HG03521 (cell line): ENCODE data around the gene PTGER1.

Experiments used
- ATAC-seq: cut with Tn5 transposase; IDR thresholded peaks from one replicate; pipeline ENCODE4 v1.9.1; 2021; ENCODE audit warnings: mild to moderate bottlenecking, moderate library complexity; ENCODE audit not compliant: unreplicated experiment

Gene PTGER1

GRCh38 chr19:14503285-14503684, 28.1 kb upstream of the PTGER1 start:
- no peak for ATAC-seq

- no peak for ATAC-seq
Observed at GRCh38 chr19:14502334-14503092, 27.4 kb upstream of the PTGER1 start.

GRCh38 chr19:14497228-14497921, 22.2 kb upstream of the PTGER1 start:
- ATAC-seq = no peak

GRCh38 chr19:14496834-14497227, 21.7 kb upstream of the PTGER1 start:
- ATAC-seq = no peak

GRCh38 chr19:14496029-14496833, 21.1 kb upstream of the PTGER1 start, which contains the start of gene GIPC1:
Gene GIPC1 (minus strand): TSS chr19:14496127. CDS start chr19:14482976, 13,151 bp downstream.
- peak; percentile 73 for ATAC-seq

- no peak for ATAC-seq
Observed at GRCh38 chr19:14495672-14496028, 20.5 kb upstream of the PTGER1 start.

GRCh38 chr19:14494910-14495671, 19.9 kb upstream of the PTGER1 start:
- ATAC-seq = no peak

- no peak for ATAC-seq
Observed at GRCh38 chr19:14494411-14494810, 19.3 kb upstream of the PTGER1 start.

- ATAC-seq = no peak
Observed at GRCh38 chr19:14492756-14493337, 17.7 kb upstream of the PTGER1 start.

- ATAC-seq = no peak
Observed at GRCh38 chr19:14487370-14488125, 12.4 kb upstream of the PTGER1 start.

- no peak for ATAC-seq
Observed at GRCh38 chr19:14482172-14482941, 7.2 kb upstream of the PTGER1 start.

GRCh38 chr19:14480700-14481079, 5.5 kb upstream of the PTGER1 start:
- no peak for ATAC-seq

GRCh38 chr19:14479975-14480699, 5.0 kb upstream of the PTGER1 start:
- no peak for ATAC-seq

GRCh38 chr19:14479309-14479974, 4.3 kb upstream of the PTGER1 start:
- no peak for ATAC-seq

GRCh38 chr19:14478113-14478545, 3.0 kb upstream of the PTGER1 start:
- no peak for ATAC-seq

GRCh38 chr19:14477418-14478112, 2.4 kb upstream of the PTGER1 start:
- no peak for ATAC-seq
